Fibroblast of upper back skin (primary cell): ENCODE measurements around the gene DNAJC11.
A peak's percentile ranks its signal among the peaks of the same experiment; 100 is the strongest.
"Not testable (repeated sequence)": the region's sequence is repeated elsewhere in the genome, so short reads cannot be mapped to it uniquely, and the experiment has no call there.

ENCODE experiments used
- DNase-seq: peaks from one replicate; pipeline ENCODE4 v3.0.0-alpha.2; 2013

The DNAJC11 gene, protein sequence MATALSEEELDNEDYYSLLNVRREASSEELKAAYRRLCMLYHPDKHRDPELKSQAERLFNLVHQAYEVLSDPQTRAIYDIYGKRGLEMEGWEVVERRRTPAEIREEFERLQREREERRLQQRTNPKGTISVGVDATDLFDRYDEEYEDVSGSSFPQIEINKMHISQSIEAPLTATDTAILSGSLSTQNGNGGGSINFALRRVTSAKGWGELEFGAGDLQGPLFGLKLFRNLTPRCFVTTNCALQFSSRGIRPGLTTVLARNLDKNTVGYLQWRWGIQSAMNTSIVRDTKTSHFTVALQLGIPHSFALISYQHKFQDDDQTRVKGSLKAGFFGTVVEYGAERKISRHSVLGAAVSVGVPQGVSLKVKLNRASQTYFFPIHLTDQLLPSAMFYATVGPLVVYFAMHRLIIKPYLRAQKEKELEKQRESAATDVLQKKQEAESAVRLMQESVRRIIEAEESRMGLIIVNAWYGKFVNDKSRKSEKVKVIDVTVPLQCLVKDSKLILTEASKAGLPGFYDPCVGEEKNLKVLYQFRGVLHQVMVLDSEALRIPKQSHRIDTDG

GRCh38 chr1:6701437-6702153 is at the start of gene DNAJC11:
Gene DNAJC11, minus strand, starts transcription at chr1:6701816. Its CDS starts 16 bp downstream, at chr1:6701800.
- DNase-seq, result peak; percentile 88

DNA sequence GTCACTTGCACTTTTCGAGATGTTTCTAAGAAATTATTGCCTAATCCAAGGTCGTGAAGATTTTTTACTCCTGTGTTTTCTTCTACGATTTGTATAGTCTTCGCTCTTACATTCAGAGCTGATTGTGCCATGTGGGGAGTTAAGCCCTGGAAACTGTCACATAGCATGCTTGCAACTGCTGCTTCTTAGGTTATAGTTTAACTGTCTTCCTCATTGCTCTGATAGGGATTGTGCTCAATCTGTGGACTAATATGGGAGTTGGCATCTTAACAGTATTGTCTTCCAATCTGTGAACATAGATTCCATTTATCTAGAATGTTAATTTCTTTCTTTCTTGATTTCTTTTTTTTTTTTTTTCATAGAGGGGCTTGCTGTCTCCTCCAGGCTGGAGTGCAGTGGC is 48.9 kb upstream of the DNAJC11 start:
- DNase-seq, result no peak

DNA sequence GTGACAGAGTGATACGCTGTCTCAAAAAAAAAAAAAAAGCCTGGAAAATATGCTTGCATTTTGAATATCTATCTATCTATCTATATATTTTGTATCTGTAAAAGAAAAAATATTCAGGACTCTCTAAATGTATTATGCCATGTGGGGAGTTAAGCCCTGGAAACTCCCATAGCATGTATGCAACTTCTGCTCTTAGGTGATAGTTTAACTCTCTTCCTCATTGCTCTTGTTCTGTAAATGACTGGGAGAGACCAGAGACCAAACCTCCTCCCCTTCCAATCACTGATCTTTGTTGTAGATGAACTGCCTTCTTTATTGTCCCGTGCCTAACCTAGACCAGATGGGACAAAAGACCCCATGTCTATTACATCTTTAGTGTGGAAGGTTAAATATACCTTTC is 46.1 kb upstream of the DNAJC11 start:
- DNase-seq, result no peak

DNA sequence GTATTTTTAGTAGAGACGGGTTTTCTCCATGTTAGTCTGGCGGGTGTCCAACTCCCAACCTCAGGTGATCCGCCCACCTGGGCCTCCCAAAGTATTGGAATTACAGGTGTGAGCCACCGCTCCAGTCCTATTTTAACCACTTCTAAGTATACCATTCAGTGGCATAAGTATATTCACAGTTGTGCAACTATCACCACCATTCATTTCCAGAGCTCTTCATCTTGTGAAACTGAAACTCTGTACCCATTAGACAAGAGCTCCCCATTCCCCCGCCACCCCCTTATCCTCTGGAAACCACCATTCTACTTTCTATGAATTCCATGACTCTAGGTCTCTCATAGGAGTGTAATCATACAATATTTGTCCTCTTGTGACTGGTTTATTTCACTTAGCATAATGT is 43.5 kb upstream of the DNAJC11 start:
- DNase-seq, result no peak

- peak; percentile 86 for DNase-seq
Observed at GRCh38 chr1:6743189-6744101, 41.8 kb upstream of the DNAJC11 start.

DNA sequence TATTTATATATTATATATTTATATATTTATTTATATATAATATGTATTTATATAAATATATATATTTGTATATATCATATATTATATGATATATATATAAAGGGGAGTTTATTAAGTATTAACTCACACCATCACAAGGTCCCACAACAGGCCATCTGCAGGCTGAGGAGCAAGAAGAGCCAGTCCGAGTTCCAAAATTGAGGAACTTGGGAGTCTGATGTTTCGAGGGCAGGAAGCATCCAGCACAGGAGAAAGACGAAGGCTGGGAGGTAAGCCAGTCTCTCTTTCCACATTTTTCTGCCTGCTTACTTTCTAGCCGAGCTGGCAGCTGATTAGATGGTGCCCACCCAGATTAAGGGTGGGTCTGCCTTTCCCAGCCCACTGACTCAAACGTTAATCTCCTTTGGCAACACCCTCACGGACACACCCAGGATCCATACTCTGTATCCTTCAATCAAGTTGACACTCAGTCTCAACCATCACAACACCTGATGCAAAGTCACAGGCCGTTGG is 41.1 kb upstream of the DNAJC11 start:
- not testable (repeated sequence) for DNase-seq

GRCh38 chr1:6738987-6739676 is 37.5 kb upstream of the DNAJC11 start:
- DNase-seq, result no peak

- no peak for DNase-seq
Observed at GRCh38 chr1:6732942-6733341, 31.3 kb upstream of the DNAJC11 start.

DNA sequence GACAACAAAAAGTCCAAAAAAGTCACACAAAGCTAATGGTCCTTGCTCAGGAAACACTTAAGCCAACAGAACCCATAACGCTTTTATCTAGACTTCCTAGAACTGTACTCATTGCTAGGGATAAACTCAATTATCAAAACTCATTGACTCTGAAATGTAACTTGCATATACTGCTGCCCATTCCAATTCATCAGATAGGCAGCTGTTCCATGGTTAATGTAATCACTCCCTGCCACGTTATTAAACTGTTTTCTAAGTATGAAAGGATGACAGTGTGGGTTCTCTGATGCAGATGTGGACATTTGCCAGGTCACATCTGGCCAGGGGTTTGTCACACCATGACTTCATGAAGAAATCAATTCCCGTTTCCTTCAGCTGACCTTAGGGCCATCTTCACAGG is 30.3 kb upstream of the DNAJC11 start:
- DNase-seq, result no peak

GRCh38 chr1:6730880-6731279 is 29.3 kb upstream of the DNAJC11 start:
- DNase-seq, result no peak

- DNase-seq, result no peak
Observed at GRCh38 chr1:6730473-6730872, 28.9 kb upstream of the DNAJC11 start.

- DNase-seq, result peak; percentile 49
Observed at GRCh38 chr1:6727535-6727934, 25.9 kb upstream of the DNAJC11 start.

- no peak for DNase-seq
Observed at GRCh38 chr1:6726253-6726652, 24.6 kb upstream of the DNAJC11 start.

DNA sequence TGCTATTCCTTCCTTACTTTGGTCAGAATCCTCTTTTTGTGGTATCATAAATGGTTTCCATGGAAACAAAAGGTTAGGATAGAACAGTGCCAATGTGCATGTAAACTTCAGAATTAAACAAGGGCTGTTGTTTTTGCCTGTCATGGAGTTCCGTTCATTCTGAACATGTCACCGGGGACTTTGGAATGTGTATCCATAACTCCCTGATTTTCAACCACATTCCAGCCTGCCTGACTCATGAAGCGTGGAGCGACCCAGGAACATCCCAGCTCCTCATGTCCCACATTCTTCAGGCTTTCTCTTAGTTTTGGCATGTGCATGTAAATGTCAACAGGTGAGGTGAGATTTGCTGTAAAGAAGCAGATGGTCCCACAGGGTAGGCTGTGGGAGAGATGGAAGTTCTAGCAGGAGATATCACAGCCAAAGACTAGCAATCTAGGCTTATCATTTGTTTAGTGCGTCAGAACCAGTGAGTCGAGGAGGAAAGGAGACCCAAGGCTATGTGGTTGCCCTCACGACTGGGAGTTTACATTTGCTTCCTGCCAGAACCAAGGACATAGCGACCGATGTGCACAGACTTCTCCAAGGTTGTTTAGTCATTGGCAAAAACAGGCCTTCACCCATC is 23.0 kb upstream of the DNAJC11 start:
- DNase-seq, result peak; percentile 91

DNA sequence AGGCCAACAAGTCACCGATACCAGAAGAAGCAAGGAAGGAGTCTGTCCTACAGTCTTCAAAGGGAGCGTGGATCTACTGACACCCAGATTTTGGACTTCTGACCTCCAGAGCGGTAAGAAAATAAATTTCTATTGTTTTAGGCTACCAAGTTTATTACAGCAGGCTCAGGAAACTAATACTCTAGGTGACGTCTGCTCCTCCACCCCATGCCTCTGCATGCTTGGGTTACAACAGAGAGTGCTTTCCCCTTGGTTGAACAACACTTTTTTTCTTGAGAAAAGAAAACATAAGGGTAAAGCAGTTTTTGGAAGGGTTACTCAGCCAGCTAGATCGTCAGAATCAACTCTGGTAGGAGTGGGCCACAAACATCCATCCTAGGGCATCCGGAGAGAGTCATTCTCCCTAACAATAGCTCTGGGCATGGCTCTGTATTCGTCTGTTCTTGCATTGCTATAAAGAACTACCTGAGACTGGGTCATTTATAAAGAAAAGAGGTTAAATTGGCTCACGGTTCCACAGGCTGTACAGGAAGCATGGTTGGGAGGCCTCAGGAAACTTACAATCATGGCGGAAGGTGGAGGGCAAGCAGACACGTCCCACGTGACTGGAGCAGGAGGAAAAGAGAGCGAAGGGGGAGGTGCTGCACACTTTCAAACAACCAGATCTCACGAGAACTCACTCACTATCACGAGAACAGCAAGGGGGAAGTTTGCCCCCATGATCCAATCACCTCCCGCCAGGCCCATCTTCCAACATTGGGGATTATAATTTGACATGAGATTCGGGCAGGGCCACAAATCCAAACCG is 22.2 kb upstream of the DNAJC11 start:
- no peak for DNase-seq

DNA sequence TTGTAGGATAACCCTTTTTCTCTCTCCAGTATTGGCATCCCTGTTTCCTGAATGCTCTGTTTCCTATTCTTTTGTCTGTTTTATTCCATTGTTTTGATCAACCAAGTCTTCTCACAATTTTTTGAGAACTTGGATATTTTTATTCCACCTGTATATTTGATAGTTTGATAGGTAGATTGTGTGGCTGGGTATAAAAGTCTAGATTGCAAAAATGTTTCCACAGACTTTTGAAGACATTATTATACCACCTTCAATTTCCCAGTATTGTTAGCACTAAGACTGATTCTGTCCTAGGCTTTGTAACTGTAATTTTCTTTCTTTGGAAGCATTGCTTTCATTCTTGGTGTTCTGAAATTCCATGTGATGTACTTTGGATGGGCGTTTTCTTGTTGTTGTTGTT is 9.6 kb upstream of the DNAJC11 start:
- DNase-seq, result no peak

GRCh38 chr1:6704746-6705145 is 3.1 kb upstream of the DNAJC11 start:
- no peak for DNase-seq

DNA sequence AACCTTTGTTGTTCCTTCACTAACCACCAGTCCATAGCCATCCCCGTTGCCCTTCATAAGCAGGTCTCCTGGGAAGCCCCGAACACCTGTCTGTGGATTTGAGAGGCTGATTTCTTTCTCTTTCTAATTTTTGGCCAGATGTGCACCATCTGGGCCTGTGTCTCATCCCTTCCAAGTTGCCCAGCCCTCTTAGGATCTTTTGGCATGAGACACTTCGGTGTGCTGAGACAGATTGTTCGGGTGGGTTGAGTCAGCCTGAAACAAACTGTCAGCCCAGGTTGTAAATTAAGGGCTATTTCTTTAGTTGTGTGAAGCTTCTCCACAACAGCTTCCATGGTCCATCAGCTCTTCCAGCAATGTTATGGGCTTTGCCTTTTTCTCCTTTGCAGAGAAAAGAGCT is 1.4 kb upstream of the DNAJC11 start:
- DNase-seq, result peak; percentile 8

- no peak for DNase-seq
Observed at GRCh38 chr1:6700853-6701436, 671 bp downstream of the DNAJC11 start.

DNA sequence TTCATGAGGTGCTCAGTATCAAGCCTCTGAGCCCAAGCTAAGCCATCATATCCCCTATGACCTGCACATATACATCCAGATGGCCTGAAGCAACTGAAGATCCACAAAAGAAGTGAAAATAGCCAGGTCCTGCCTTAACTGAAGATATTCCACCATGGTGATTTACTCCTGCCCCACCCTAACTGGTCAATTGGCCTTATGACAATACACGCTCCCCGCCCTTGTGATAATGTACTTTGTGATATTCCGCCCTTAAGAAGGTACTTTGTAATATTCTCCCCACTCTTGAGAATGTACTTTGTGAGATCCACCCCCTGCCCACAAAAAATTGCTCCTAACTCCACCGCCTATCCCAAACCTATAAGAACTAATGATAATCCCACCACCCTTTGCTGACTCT is 1.7 kb downstream of the DNAJC11 start:
- not testable (repeated sequence) for DNase-seq
